Erythroblast (primary cell): Measurements from ENCODE around the gene MACROD2.

ENCODE experiments used
- GATA1 ChIP-seq: IDR thresholded peaks from 2 replicates; pipeline ENCODE4 v1.6.1; 2011; ENCODE audit warnings: low read depth, mild to moderate bottlenecking, control low read depth, low read length, moderate library complexity
- POLR2A ChIP-seq: IDR thresholded peaks from 2 replicates; pipeline ENCODE4 v1.6.1; 2011; ENCODE audit warnings: mild to moderate bottlenecking, low read length

DNA sequence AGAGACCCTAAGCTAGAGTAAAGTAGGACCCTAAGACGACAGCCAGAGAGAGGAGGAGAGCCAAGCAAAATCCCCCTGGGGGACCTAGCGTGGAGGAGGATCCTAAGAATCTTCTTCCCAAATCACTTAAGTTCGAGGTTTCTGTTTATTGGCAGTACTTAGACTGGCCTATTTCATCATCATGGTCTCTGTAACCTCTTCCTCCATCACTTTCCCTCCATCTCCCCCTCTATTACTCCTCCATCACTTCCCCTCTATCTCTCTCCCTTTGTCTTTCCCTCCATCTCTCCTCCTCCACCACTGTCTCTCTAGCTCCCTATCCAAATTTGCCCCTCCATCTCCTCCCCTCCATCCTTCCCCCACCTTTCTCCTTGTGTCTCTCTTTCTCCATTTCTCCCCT lies 1175.7 kb downstream of the MACROD2 start:
- no peak for TF ChIP-seq POLR2A
- TF ChIP-seq GATA1: no peak
